OCI-LY3 (cell line): Measurements from ENCODE around the gene LDB3.

Experiments used
- CTCF ChIP-seq: fragments of 200-600, 300-600 bp; sonication (generic); IDR thresholded peaks from 2 replicates; pipeline ENCODE4 v1.5.1; 2014; ENCODE audit warnings: antibody characterized with exemption, low read length, low read depth
- EZH2phosphoT487 ChIP-seq: fragments of 200-600 bp; shearing (Covaris generic); IDR thresholded peaks from 2 replicates; pipeline ENCODE4 v1.6.1; 2018; ENCODE audit warnings: antibody characterized with exemption, mixed run types, low read depth

GRCh38 chr10:86689146-86689545 lies 20.8 kb downstream of the LDB3 start:
- no peak for TF ChIP-seq CTCF
- no peak for TF ChIP-seq EZH2phosphoT487
